Natural killer cell (primary cell): ENCODE results near the gene AMT. TPM values are rescaled to one million over a fixed set of nuclear protein-coding genes. Genes with fewer than 3 reads are reported as not detected.

Source experiments
- ATAC-seq, 3 donors: fragments of 150-1000 bp in 2 of 3; fragments of 200-7000 bp in 1 of 3; cut with Tn5 transposase; 1 replicate in 1 of 3; 2 replicates in 2 of 3; pipeline ENCODE4 v1.10.0; 2021; ENCODE audit warnings: mild to moderate bottlenecking in 2 of 3, moderate library complexity in 2 of 3
- DNase-seq, 2 donors: peaks; one replicate each; pipeline versions ENCODE4 v3.0.0 to v3.0.0-alpha.2; 2013 to 2021; ENCODE audit warnings: mixed read lengths in 1 of 2
- H3K27ac ChIP-seq: one replicate; pipeline ENCODE4 v1.5.1; 2013; ENCODE audit warnings: mild to moderate bottlenecking, low read length
- H3K27me3 ChIP-seq: one replicate; pipeline ENCODE4 v1.6.1; 2013; ENCODE audit warnings: low read length; ENCODE audit not compliant: control insufficient read depth, insufficient read depth
- H3K36me3 ChIP-seq: one replicate; pipeline ENCODE4 v1.6.1; 2013; ENCODE audit warnings: low read length; ENCODE audit not compliant: control insufficient read depth, insufficient read depth
- H3K4me1 ChIP-seq: one replicate; pipeline ENCODE4 v1.6.1; 2013; ENCODE audit warnings: low read length; ENCODE audit not compliant: control insufficient read depth, insufficient read depth
- H3K4me3 ChIP-seq: one replicate; pipeline ENCODE4 v1.5.1; 2013; ENCODE audit warnings: low read length
- H3K9me3 ChIP-seq: one replicate; pipeline ENCODE4 v1.6.1; 2013; ENCODE audit warnings: low read length; ENCODE audit not compliant: control insufficient read depth, insufficient read depth
- H3K27ac Mint-ChIP-seq, 2 donors: one replicate each; pipeline ENCODE4 v1.8.0; 2022; ENCODE audit warnings: mild to moderate bottlenecking in 2 of 2, mixed read lengths in 2 of 2, moderate library complexity in 1 of 2
- H3K27me3 Mint-ChIP-seq, 2 donors: one replicate each; pipeline ENCODE4 v1.8.0; 2022; ENCODE audit warnings: low read depth in 2 of 2, mixed read lengths in 2 of 2
- H3K36me3 Mint-ChIP-seq: one replicate; pipeline ENCODE4 v1.8.0; 2022; ENCODE audit warnings: mixed read lengths
- H3K4me1 Mint-ChIP-seq, 2 donors: one replicate each; pipeline ENCODE4 v1.8.0; 2022; ENCODE audit warnings: mixed read lengths in 2 of 2
- H3K4me3 Mint-ChIP-seq: one replicate; pipeline ENCODE4 v1.8.0; 2022; ENCODE audit warnings: mild to moderate bottlenecking, moderate library complexity, mixed read lengths
- H3K9me3 Mint-ChIP-seq, 2 donors: one replicate each; pipeline ENCODE4 v1.8.0; 2022; ENCODE audit warnings: mixed read lengths in 2 of 2
- CTCF ChIP-seq: fragments of 200-600 bp; IDR thresholded peaks from one replicate; pipeline ENCODE4 v1.8.0; 2022; ENCODE audit warnings: antibody characterized with exemption
- WGBS: methylation state at CpG from one replicate; pipeline ENCODE4 v1.1.7; 2013; ENCODE audit warnings: missing lambda C conversion rate; ENCODE audit not compliant: insufficient coverage; 5-methylcytosine and 5-hydroxymethylcytosine counted together
- intact Hi-C: fragments of 100-400 bp; cut with micrococcal nuclease; formaldehyde crosslinking; loops from one replicate; pipeline ENCODE4 v1.14.2; 2022
- total RNA-seq, 4 donors: library from RNA; stranded (reverse); fragments of 120-200 nt in 1 of 4; gene quantifications; one replicate each; pipeline versions ENCODE4 v1.2.3 to v1.2.4, GENCODE V29; 2013 to 2022

Gene AMT
- total RNA-seq, 3 donors from 2014 or later (not counting 1 experiment from before 2014, with no cell fraction given) = 13.4 to 14.2 (median 14.0) TPM

- no peak for TF ChIP-seq CTCF
- DNase-seq (peak in 1 of 2 donors; percentile 19), ATAC-seq (no peak)
- peak overlapping the region; percentile 87 to 90 for H3K27ac Mint-ChIP-seq
- WGBS = 31% methylated on average over 23 of the region's 23 CpGs
- Histone ChIP-seq H3K4me3 (peak overlapping the region; percentile 71), H3K36me3 (no peaks in the 10 kb centered on the region), H3K9me3 (no peaks in the 10 kb centered on the region), H3K27ac (peak overlapping the region; percentile 82), H3K27me3 (no peaks in the 10 kb centered on the region), H3K4me1 (peaks cover 22% of the 10 kb centered on the region)
- no peaks in the 10 kb centered on the region for H3K36me3 Mint-ChIP-seq
- H3K27me3 Mint-ChIP-seq = no peaks in the 10 kb centered on the region
- H3K9me3 Mint-ChIP-seq = no peaks in the 10 kb centered on the region
- peaks cover 20 to 23% of the 10 kb centered on the region in 2 donors for H3K4me1 Mint-ChIP-seq
- intact Hi-C loops = no loop called here
- H3K4me3 Mint-ChIP-seq = peak overlapping the region; percentile 89
Observed at GRCh38 chr3:49469037-49469935, 47.0 kb upstream of the AMT start.

- Mint-ChIP-seq H3K27ac (no peak overlapping the region), H3K27me3 (no peaks in the 10 kb centered on the region), H3K36me3 (no peaks in the 10 kb centered on the region), H3K9me3 (no peaks in the 10 kb centered on the region), H3K4me3 (no peak overlapping the region), H3K4me1 (peaks cover 11% of the 10 kb centered on the region in 2 donors)
- no peak overlapping the region for H3K4me3 ChIP-seq
- ATAC-seq (no peak), DNase-seq (no peak)
- no peaks in the 10 kb centered on the region for H3K9me3 ChIP-seq
- H3K27ac ChIP-seq = no peak overlapping the region
- WGBS = 94% methylated on average over 2 of the region's 2 CpGs
- intact Hi-C loops = no loop called here
- H3K4me1 ChIP-seq = peaks cover 14% of the 10 kb centered on the region
- H3K27me3 ChIP-seq = no peaks in the 10 kb centered on the region
- H3K36me3 ChIP-seq = no peaks in the 10 kb centered on the region
- no peak for TF ChIP-seq CTCF
Observed at GRCh38 chr3:49466085-49466484, 43.8 kb upstream of the AMT start.

- H3K4me3 ChIP-seq = no peak overlapping the region
- no peaks in the 10 kb centered on the region for H3K9me3 ChIP-seq
- 92% methylated on average over 16 of the region's 18 CpGs for WGBS
- ATAC-seq (no peak), DNase-seq (no peak)
- no peaks in the 10 kb centered on the region for H3K36me3 Mint-ChIP-seq
- H3K4me1 ChIP-seq = peaks cover 9% of the 10 kb centered on the region
- intact Hi-C loops = no loop called here
- no peaks in the 10 kb centered on the region for H3K27me3 Mint-ChIP-seq
- no peaks in the 10 kb centered on the region for H3K36me3 ChIP-seq
- no peak overlapping the region for H3K27ac ChIP-seq
- H3K27ac Mint-ChIP-seq = no peak overlapping the region
- peaks cover 6% of the 10 kb centered on the region in 2 donors for H3K4me1 Mint-ChIP-seq
- no peak overlapping the region for H3K4me3 Mint-ChIP-seq
- no peaks in the 10 kb centered on the region for H3K9me3 Mint-ChIP-seq
- H3K27me3 ChIP-seq = no peaks in the 10 kb centered on the region
- no peak for TF ChIP-seq CTCF
Observed at GRCh38 chr3:49465270-49466034, 43.2 kb upstream of the AMT start.
